ENCODE results near the gene LGALS7. TPM values are rescaled to one million over a fixed set of nuclear protein-coding genes. Genes with fewer than 3 reads are reported as not detected.

LGALS7 gene
- total and polyA plus RNA-seq, 10 of the 15 experiments (the other 5 are each of a cell fraction or from before 2014, with no cell fraction given), result 0.19 TPM; not detected in 9

- H3K79me2 ChIP-seq (ENCODE audit: control insufficient read depth, insufficient read depth, low read length), result no peaks in the 10 kb centered on the region; the same call in 1 of the 2 replicates
- BruUV-seq (replicated peaks), result no TSS peak
- no peaks in the 10 kb centered on the region for H3K9me3 ChIP-seq (replicated peaks; ENCODE audit: control insufficient read depth, insufficient read depth, low read length)
- SMC1A ChIA-PET (ENCODE audit: uncharacterized antibody, unreplicated experiment), result interaction anchor here (0.9 to 1.5 kb wide), 6 partner anchors 97 to 332 kb away, joined by 3 to 4 read pairs (median 4); partner anchors contain the start of genes ECH1, FAM98C, MRPS12 and SARS2
- H3K4me1 ChIP-seq (ENCODE audit: control insufficient read depth, insufficient read depth, low read length), result peaks cover 22% of the 10 kb centered on the region
- peak overlapping the region; percentile 57; the same call in 1 of the 2 replicates for H3K4me3 ChIP-seq
- H3K9ac ChIP-seq (ENCODE audit: control insufficient read depth, insufficient read depth, low read length), result peak overlapping the region; percentile 5; the same call in 1 of the 2 replicates
- H2AFZ ChIP-seq (ENCODE audit: control insufficient read depth, low read depth, low read length), result peak overlapping the region; percentile 35
- FAIRE-seq, result peak; percentile 91
- H3K27ac ChIP-seq (ENCODE audit: control insufficient read depth, insufficient read depth), result peak overlapping the region; percentile 41
- H3K27me3 ChIP-seq (replicated peaks in 1 of 2; ENCODE audit: control insufficient read depth in 2 of 2, insufficient read depth in 2 of 2, low read length in 1 of 2), result no peaks in the 10 kb centered on the region
- in situ Hi-C loops (cut with MboI), result loop anchor here (5.0 kb wide), 1 partner anchor 198 kb away; the partner anchor contains the start of genes MRPS12 and SARS2
- CTCF ChIA-PET, result interaction anchor here (0.6 to 3.2 kb wide), 12 partner anchors 24 to 228 kb away, joined by 3 to 20 read pairs (median 4); partner anchors contain the start of genes MRPS12, RINL and SARS2
- TF ChIP-seq SPI1 (IDR thresholded peaks at IDR 0.05; ENCODE audit: borderline replicate concordance, insufficient read depth, low read depth, low read length), result peak; percentile 35; the same call in 1 of the 2 replicates
- no peak for TF ChIP-seq POLR2AphosphoS2 (IDR thresholded peaks at IDR 0.05; ENCODE audit: low read depth, low read length)
- TF ChIP-seq POLR2A (IDR thresholded peaks at IDR 0.05; ENCODE audit: low read depth, low read length), result peak; percentile 44
- TF ChIP-seq USF1 (IDR thresholded peaks at IDR 0.05; ENCODE audit: borderline replicate concordance, extremely low read length, insufficient read depth, low read depth, low read length), result peak; percentile 29
- peaks cover 0 to 1% of the 10 kb centered on the region in 2 experiments; a peak in 1 of 4 replicates for H3K36me3 ChIP-seq (ENCODE audit: control insufficient read depth in 2 of 2, insufficient read depth in 2 of 2, low read length in 1 of 2)
- peak; percentile 34 for ATAC-seq
- DNase-seq (ENCODE audit: low read depth, low spot score), result peak; percentile 25
- H4K20me1 ChIP-seq (ENCODE audit: control insufficient read depth, insufficient read depth), result no peaks in the 10 kb centered on the region
- intact Hi-C loops (cut with micrococcal nuclease; ENCODE audit: unreplicated experiment), result loop anchor here (10.0 kb wide), 1 partner anchor 220 kb away; no protein-coding TSS in a partner anchor
- POLR2A ChIA-PET, result interaction anchor here (0.6 to 1.3 kb wide), 9 partner anchors 10 to 692 kb away, joined by 3 to 5 read pairs (median 3); partner anchors contain the start of genes ECH1, MRPS12 and SARS2
- peak overlapping the region; percentile 72 for H3K4me2 ChIP-seq (ENCODE audit: control insufficient read depth, insufficient read depth)
- RAD21 ChIA-PET (ENCODE audit: unreplicated experiment), result interaction anchor here (0.7 to 1.8 kb wide), 6 partner anchors 100 to 332 kb away, joined by 3 to 11 read pairs (median 4); partner anchors contain the start of genes FAM98C, MRPS12, RINL and SARS2
- WGBS (ENCODE audit: insufficient coverage, insufficient replicate concordance, low lambda C conversion rate, missing lambda C conversion rate), result 6% methylated on average over 12 of the region's 13 CpGs
These were observed 38.7 kb downstream of the LGALS7 start for GRCh38 chr19:38734426-38735256.
